ENCODE measurements around the gene MEN1. TPM values are rescaled to one million over a fixed set of nuclear protein-coding genes. Genes with fewer than 3 reads are reported as not detected.

Gene MEN1
- total and polyA plus RNA-seq, 2 of the 13 experiments (the other 11 are each of a cell fraction or from before 2014, with no cell fraction given), result 20.5 to 27.3 TPM

DNA sequence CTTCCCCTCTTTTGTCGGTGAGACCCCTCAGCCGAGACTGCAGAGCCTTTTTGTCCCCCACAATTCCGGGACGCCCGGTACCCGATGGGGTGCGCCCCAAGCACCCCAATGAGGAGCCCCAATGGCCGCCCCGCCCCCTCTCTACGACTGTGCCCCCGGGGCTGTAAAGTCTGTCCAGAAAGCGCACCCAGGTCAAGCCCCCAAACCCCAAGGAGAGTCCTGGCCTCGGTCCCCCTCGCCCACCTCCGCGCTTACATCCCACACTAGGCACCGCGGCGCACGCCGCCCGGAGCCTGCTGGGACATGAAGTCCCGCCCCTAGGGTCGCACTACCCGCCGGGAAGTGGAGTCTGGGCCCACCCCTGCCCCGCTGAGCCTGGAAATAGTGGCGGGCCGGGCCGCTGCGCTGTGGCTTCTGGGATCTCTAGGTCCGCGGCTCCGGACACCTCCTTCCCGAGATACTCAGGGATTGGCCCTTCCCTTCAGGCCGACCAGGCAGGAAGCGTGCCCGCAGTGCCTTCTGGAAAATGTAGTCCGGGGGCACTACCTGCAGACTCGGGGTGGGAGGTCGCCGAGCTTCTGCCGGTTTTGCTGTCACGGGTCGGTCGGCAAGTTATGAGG is at the start of gene MEN1 (continued):
- TF ChIP-seq ZBTB49 (CRISPR knock-in tag; IDR thresholded peaks at IDR 0.05; ENCODE audit: borderline replicate concordance) (no peak), HOXA7 (CRISPR knock-in tag; IDR thresholded peaks at IDR 0.05) (no peak), MATR3 (CRISPR knock-in tag; IDR thresholded peaks at IDR 0.05) (no peak), TP53 (CRISPR knock-in tag; conservative IDR thresholded peaks at IDR 0.05) (0 out of 2 replicates have a peak, but pooled peaks have one; percentile 39), BATF2 (CRISPR knock-in tag; IDR thresholded peaks at IDR 0.05) (no peak), NR2C2 (CRISPR knock-in tag; IDR thresholded peaks at IDR 0.05; ENCODE audit: borderline replicate concordance) (peak; percentile 92), ZNF101 (CRISPR knock-in tag; IDR thresholded peaks at IDR 0.05; ENCODE audit: borderline replicate concordance, low read depth) (no peak), NKX3-1 (CRISPR knock-in tag; IDR thresholded peaks at IDR 0.05) (no peak), HIC2 (CRISPR knock-in tag; IDR thresholded peaks at IDR 0.05; ENCODE audit: low read depth) (no peak), NFIB (CRISPR knock-in tag; IDR thresholded peaks at IDR 0.05; ENCODE audit: borderline replicate concordance) (no peak), CENPX (CRISPR knock-in tag; IDR thresholded peaks at IDR 0.05) (no peak), CHCHD3 (CRISPR knock-in tag; IDR thresholded peaks at IDR 0.05) (no peak), ZMAT3 (CRISPR knock-in tag; conservative IDR thresholded peaks at IDR 0.05) (no peak; the same call in 1 of the 2 replicates), TCF12 (IDR thresholded peaks at IDR 0.05) (no peak), TCF12 (CRISPR knock-in tag; IDR thresholded peaks at IDR 0.05) (no peak), TBP (CRISPR knock-in tag; IDR thresholded peaks at IDR 0.05) (peak; percentile 90; the same call in 1 of the 2 replicates), ZFP36L2 (CRISPR knock-in tag; IDR thresholded peaks at IDR 0.05) (no peak), ZNF766 (CRISPR knock-in tag; IDR thresholded peaks at IDR 0.05; ENCODE audit: borderline replicate concordance) (no peak), KLF16 (CRISPR knock-in tag; IDR thresholded peaks at IDR 0.05) (peak in 1 of 2 experiments; percentile 82; a peak in 1 of 4 replicates)
- TF ChIP-seq, protein P1, sequence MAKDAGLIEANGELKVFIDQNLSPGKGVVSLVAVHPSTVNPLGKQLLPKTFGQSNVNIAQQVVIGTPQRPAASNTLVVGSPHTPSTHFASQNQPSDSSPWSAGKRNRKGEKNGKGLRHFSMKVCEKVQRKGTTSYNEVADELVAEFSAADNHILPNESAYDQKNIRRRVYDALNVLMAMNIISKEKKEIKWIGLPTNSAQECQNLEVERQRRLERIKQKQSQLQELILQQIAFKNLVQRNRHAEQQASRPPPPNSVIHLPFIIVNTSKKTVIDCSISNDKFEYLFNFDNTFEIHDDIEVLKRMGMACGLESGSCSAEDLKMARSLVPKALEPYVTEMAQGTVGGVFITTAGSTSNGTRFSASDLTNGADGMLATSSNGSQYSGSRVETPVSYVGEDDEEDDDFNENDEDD (CRISPR knock-in tag; IDR thresholded peaks at IDR 0.05; ENCODE audit: borderline replicate concordance), result no peak; the same call in 1 of the 2 replicates

Data from HepG2 (cell line).